ENCODE measurements around the gene SCYL3.

Gene SCYL3

DNA sequence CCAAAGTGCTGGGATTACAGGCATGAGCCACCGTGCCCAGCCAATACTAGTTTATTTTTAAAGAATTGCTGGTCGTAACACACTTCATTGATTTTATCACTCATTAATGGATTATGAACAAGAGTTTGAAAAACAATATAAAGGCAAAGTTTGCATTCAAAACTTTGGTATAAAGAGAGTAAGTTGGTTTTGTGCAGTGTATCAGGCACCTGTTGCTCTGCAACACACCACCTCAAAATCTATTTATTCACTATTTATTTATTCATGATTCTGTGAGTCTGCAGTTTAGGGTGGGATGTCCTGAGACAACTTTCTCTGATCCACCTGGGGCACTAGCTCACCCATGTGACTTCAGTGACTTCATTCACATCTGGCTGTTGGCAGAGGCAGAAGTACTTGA is 88.8 kb downstream of the SCYL3 start:
- Histone ChIP-seq H3K9ac (ENCODE audit: low read length) (no peak overlapping the region), H3K27me3 (ENCODE audit: control insufficient read depth, insufficient read depth, low read length) (no peaks in the 10 kb centered on the region), H3K27ac (ENCODE audit: low read length) (no peak overlapping the region), H3K4me3 (ENCODE audit: low read length) (no peak overlapping the region), H3K36me3 (ENCODE audit: control insufficient read depth, low read depth, low read length) (peaks cover 60% of the 10 kb centered on the region), H3K4me1 (ENCODE audit: control insufficient read depth, low read depth, low read length) (no peaks in the 10 kb centered on the region), H3K9me3 (ENCODE audit: control insufficient read depth, low read depth, low read length) (no peaks in the 10 kb centered on the region)

- no peak overlapping the region for H3K9ac ChIP-seq (ENCODE audit: low read length)
- peaks cover 61% of the 10 kb centered on the region for H3K36me3 ChIP-seq (ENCODE audit: control insufficient read depth, low read depth, low read length)
- no peak overlapping the region for H3K4me3 ChIP-seq (ENCODE audit: low read length)
These were observed 90.8 kb downstream of the SCYL3 start for GRCh38 chr1:169802888-169803287.

More at GRCh38 chr1:169802888-169803287, 90.8 kb downstream of the SCYL3 start:
- H3K9me3 ChIP-seq (ENCODE audit: control insufficient read depth, low read depth, low read length): no peaks in the 10 kb centered on the region
- H3K4me1 ChIP-seq (ENCODE audit: control insufficient read depth, low read depth, low read length): no peaks in the 10 kb centered on the region
- no peak overlapping the region for H3K27ac ChIP-seq (ENCODE audit: low read length)
- no peaks in the 10 kb centered on the region for H3K27me3 ChIP-seq (ENCODE audit: control insufficient read depth, insufficient read depth, low read length)
